Glomerular visceral epithelial cell (primary cell): ENCODE data around the gene SPATS1.
A peak's percentile ranks its signal among the peaks of the same experiment; 100 is the strongest.

Experiments
- DNase-seq: peaks from one replicate; pipeline ENCODE4 v3.0.0-alpha.2; 2016; ENCODE audit errors: extremely low spot score

SPATS1 gene

DNA sequence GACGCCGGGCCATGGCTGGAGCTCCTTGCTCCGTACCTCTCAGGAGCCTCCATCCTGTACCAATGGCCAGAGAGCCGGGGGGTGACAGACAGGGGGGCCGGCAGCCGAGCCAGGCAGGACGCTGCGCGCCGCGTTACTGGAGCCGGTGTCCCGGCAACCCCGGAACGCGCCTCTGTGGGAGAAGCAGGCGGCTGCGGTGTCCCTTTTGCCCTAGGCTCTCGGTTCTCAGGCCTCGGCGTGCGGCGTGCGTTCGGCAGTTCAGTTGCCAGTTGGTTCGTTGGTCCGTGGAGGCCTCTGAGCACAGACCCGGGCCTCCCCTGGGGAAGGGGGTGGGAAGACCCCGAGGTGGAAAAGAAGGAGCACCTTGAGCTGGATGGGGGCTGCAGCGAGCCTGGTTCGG, at the start of gene SPATS1:
Gene SPATS1 (plus strand): TSS at position 162 of the 400 bp plus-strand sequence. CDS start 446 bp downstream, outside the sequence.
- no peak for DNase-seq

GRCh38 chr6:44292661-44293365, 49.6 kb upstream of the SPATS1 start:
- no peak for DNase-seq

DNA sequence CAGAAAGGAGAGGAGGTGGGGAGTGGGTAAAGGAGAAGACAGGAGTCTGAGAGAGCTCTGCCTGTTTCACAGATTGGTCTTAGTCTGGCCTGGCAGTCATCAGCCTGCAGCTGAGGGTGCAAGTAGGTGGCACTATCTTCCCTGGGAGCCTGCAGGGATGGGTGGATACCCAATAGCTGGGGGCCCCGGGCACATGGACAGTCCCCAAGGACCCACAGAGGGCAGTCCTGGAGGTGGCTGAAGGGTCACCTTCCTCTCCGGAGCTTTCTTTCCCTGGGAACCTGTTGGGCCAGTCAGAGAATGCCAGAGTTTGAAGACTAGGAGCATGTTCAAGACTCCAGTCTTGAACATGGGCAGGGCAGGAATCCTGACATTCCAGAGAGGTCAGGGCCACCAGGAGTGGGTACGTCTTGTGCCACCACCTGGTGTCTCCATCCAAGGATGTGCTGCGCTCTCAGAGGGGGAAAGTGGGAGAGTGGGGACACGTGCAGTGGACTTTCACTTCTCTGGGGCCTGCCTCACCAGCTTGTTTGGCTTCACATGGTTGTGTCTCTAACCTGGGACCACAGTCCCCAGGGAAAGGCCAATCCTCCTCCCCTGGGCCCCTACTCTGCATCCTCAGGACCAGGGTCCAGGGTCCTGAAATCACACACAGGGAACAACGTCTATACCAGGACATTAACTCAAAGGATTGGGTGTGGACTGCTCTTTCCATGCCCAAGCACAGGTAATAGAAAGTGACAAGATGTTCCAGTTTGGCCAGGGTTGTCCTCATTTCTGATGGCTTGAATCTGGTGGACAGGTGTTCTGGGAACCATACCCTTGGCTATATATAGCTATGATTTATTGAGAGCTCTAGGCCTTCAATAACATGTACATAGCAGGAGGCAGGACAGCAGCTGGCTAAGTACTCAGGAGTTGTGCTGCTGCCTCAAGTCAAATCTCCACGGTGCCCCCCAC, 47.3 kb upstream of the SPATS1 start:
- DNase-seq, result no peak

DNA sequence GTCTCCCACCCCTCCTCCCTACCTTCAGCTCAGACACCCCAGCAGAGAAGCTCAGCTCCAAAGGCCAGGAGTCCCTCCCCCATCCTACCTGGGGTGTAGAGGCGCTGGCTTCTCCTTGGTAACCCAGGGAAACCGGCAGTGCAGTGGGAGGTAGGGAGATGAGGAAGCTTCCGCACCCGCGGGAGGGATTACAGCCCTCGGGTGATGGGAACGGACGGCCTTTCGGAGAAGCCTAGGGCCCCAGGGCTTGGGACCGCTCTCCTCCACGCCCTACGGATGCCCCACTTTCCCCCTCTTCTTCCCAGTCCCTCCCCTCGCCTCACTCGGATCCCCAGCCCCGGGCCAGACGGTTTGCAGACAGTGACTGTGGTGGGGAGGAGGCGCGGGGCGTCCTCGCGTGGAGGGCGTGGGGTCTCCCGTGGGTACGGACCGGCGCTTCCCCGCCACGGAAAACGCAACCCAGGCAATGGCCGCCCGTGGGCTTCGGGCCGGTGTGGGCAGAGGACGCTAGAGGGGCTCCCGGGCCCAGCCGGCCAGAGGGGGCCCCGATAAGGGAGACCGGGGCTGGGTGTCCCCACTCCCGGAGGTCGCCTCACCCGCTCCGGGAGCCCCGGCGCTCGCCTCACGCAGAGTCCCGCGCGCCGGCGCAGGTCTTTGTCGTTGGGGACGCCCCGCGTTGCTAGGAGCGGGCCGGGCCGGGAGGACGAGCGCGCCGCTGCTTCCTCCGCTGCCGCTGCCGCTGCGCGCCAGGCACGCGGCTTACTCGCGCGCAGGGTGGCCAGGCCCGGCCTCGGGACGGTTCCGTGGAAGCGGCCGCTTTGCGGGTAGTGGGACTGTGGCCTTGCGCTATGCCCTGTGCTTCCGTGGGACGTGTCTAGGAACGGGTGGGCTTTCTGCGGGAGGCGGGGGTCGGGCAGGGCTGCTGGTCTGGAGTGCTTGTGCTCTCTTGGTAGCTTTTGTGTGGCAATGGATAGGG, 45.1 kb upstream of the SPATS1 start:
- peak; percentile 27 for DNase-seq

- no peak for DNase-seq
Observed at GRCh38 chr6:44298055-44298803, 44.2 kb upstream of the SPATS1 start.

GRCh38 chr6:44298864-44299263, 43.6 kb upstream of the SPATS1 start:
- no peak for DNase-seq

- no peak for DNase-seq
Observed at GRCh38 chr6:44300292-44300823, 42.1 kb upstream of the SPATS1 start.

GRCh38 chr6:44301106-44301505, 41.3 kb upstream of the SPATS1 start:
- DNase-seq, result no peak

- DNase-seq, result no peak
Observed at GRCh38 chr6:44301782-44302564, 40.5 kb upstream of the SPATS1 start.

DNA sequence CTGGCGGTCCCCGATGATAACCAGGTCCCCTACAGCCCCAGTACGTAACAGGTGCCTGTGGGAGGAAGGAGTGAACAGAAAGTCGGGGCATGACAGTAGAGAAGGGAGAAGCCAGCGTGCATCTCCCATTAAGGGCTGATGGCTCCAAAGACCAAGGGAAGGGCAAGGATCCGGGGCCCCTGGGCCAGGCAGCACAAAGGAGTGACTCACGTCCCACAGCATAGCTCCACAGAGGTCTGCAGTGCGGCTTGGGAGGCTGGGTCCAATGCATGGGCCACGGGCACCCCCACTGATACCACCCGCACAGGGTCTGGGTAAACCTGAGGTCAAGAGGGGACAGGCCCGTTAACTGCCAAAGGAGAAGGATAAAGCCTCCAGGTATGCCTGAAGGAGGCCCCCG, 39.6 kb upstream of the SPATS1 start:
- no peak for DNase-seq

- DNase-seq, result no peak
Observed at GRCh38 chr6:44303842-44304241, 38.6 kb upstream of the SPATS1 start.

DNA sequence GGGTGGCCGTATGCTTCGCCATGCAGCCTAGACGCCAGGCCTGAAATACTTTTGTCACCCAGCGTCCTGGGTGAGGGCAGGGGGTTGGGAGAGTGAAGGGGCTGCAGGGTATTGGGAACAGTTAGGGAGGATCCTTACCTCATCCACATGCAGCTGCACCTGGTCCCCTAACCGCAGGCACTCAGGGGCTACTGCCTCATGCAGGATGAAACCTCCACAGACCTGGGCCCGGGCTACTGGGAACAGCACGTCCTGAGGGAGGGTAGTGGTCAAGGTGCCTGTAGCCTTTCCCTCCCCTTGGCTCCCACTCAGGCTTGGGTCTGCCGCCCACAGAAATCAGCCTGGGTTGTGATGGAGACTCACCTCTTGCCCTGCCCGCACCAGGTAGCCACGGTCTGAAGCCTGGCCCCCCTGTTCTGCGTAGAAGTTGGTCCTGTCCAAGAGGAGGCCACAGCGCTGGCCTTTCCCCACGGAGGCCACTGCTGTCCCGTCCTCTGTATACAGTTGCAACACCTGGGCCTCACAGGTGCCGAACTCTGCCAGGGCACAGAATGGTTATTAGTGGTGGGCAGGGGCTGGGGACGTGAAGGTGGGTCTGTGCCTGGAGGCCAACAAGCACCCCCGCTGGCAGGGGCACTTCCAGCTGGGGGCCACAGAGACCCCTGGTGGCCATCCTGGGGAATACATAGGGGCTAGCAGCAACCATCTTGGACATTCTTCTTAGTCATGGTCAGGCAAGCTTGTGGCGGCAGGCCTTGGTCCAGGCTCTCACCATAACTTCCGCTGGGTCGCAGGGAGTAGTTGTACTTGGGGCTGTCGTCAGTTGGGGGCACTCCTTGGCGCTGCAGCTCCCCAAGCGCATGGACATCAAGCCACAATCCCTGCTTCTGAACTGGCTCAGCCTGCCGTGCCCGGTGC, 37.9 kb upstream of the SPATS1 start:
- DNase-seq, result peak; percentile 45

GRCh38 chr6:44305200-44305725, 37.2 kb upstream of the SPATS1 start:
- no peak for DNase-seq

DNA sequence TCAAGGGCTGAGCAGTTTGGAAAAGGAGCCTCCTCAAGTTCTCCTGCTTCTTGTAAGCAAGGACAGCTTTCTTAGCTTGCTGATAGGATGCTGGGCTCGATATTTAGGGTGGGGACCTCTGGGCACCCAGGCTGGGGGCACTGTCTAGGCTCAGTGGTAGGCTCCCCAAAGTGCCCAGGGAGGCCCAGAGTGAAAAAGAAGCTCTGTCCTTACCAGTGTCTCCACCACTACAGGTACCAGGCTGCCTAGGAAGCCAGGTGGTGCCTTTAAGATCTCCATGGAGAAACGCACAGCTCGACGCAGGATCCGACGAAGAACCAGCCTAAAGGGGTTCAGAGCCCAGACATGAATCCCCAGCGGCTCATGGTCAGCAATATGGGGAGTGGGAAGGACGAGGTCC, 35.7 kb upstream of the SPATS1 start:
- DNase-seq, result no peak

- no peak for DNase-seq
Observed at GRCh38 chr6:44307217-44307616, 35.2 kb upstream of the SPATS1 start.

DNA sequence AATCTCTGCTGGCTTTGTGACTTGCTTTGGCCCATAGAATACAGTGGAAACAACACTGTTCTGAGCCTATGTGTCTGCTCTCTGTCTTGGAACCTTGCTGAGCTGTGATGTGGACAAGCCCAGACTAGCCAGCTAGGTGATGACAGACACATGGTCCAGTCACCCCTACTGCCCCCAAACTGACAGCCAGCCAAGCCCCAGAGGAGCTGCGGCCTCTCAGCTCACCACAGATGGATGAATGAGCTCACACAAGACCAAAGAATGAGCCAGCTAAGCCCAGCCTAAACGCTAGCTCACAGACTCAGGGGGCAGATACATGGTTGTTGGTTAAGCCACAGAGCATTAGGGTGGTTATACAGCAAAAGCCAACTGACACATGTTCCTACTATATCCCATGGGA, 33.4 kb upstream of the SPATS1 start:
- peak; percentile 66 for DNase-seq

GRCh38 chr6:44309631-44310030, 32.8 kb upstream of the SPATS1 start:
- DNase-seq, result no peak

GRCh38 chr6:44310241-44310640, 32.2 kb upstream of the SPATS1 start:
- no peak for DNase-seq

GRCh38 chr6:44311304-44311703, 31.1 kb upstream of the SPATS1 start:
- DNase-seq, result no peak
